T-cell (primary cell): ENCODE results near the gene VSX1. TPM values are rescaled to one million over a fixed set of nuclear protein-coding genes. Genes with fewer than 3 reads are reported as not detected.
A peak's percentile ranks its signal among the peaks of the same experiment; 100 is the strongest.

ENCODE experiments used
- ATAC-seq, 4 experiments: fragments of 200-7000 bp in 3 of 4; fragments of 150-1000 bp in 1 of 4; cut with Tn5 transposase; replicated peaks in 1 of 4; 1 replicate in 3 of 4; 2 replicates in 1 of 4; pipeline ENCODE4 v1.10.0; 2021; ENCODE audit warnings: moderate library complexity in 3 of 4, mild to moderate bottlenecking in 2 of 4, moderate number of reproducible peaks in 1 of 4
- CTCF ChIA-PET, 2 donors: fragments of 300-600 bp; sonication (Branson Sonifier 250); formaldehyde crosslinking; loops; one replicate each; lab custom pipeline; 2022; ENCODE audit warnings: antibody characterized with exemption in 2 of 2; lab: Charles Lee
- POLR2A ChIA-PET, 2 donors: fragments of 300-600 bp; sonication (Branson Sonifier 250); formaldehyde crosslinking; loops; one replicate each; lab custom pipeline; 2022; ENCODE audit warnings: antibody characterized with exemption in 2 of 2; lab: Charles Lee
- DNase-seq, 35 experiments: peaks; one replicate each; pipeline versions ENCODE4 v3.0.0 to v3.0.0-alpha.2; 2013 to 2023
- H3K27ac ChIP-seq: one replicate; pipeline ENCODE4 v1.5.1; 2013; ENCODE audit warnings: low read length
- H3K27me3 ChIP-seq, 2 experiments: replicated peaks in 1 of 2; 1 replicate in 1 of 2; 2 replicates in 1 of 2; pipeline versions ENCODE4 v1.6.1 to v1.7.0; 2013; ENCODE audit warnings: low read length in 1 of 2, mixed read lengths in 1 of 2; ENCODE audit not compliant: control insufficient read depth in 2 of 2, insufficient read depth in 2 of 2; ENCODE audit errors: extremely low read depth in 1 of 2
- H3K36me3 ChIP-seq, 2 donors: 1 replicate in 1 of 2; 2 replicates in 1 of 2; pipeline versions ENCODE4 v1.6.1 to v1.7.0; 2013; ENCODE audit warnings: low read length in 1 of 2; ENCODE audit not compliant: control insufficient read depth in 2 of 2, insufficient read depth in 1 of 2; ENCODE audit errors: extremely low read depth in 1 of 2
- H3K4me1 ChIP-seq, 2 experiments: 1 replicate in 1 of 2; 2 replicates in 1 of 2; pipeline versions ENCODE4 v1.6.1 to v1.7.0; 2013; ENCODE audit warnings: low read length in 2 of 2, mixed read lengths in 1 of 2; ENCODE audit not compliant: insufficient read depth in 2 of 2, control insufficient read depth in 1 of 2; ENCODE audit errors: extremely low read depth in 1 of 2
- H3K4me3 ChIP-seq, 2 donors: 1 replicate in 1 of 2; 2 replicates in 1 of 2; pipeline versions ENCODE4 v1.5.1 to v1.7.0; 2013; ENCODE audit warnings: mild to moderate bottlenecking in 2 of 2, low read length in 1 of 2, moderate library complexity in 1 of 2; ENCODE audit not compliant: control insufficient read depth in 1 of 2; ENCODE audit errors: extremely low read depth in 1 of 2
- H3K9me3 ChIP-seq: 2 replicates; pipeline ENCODE4 v1.7.0; 2013
- H3K27ac Mint-ChIP-seq, 2 donors: one replicate each; pipeline ENCODE4 v1.8.0; 2020 to 2021; ENCODE audit warnings: mild to moderate bottlenecking in 2 of 2, mixed read lengths in 2 of 2
- H3K27me3 Mint-ChIP-seq, 2 donors: one replicate each; pipeline ENCODE4 v1.8.0; 2021 to 2022; ENCODE audit warnings: mixed read lengths in 2 of 2
- H3K36me3 Mint-ChIP-seq: one replicate; pipeline ENCODE4 v1.8.0; 2021; ENCODE audit warnings: mixed read lengths
- H3K4me1 Mint-ChIP-seq, 3 donors: one replicate each; pipeline ENCODE4 v1.8.0; 2020 to 2022; ENCODE audit warnings: mixed read lengths in 3 of 3, mild to moderate bottlenecking in 1 of 3
- H3K4me3 Mint-ChIP-seq, 3 donors: one replicate each; pipeline ENCODE4 v1.8.0; 2020 to 2022; ENCODE audit warnings: mild to moderate bottlenecking in 3 of 3, mixed read lengths in 3 of 3, moderate library complexity in 3 of 3
- H3K9me3 Mint-ChIP-seq, 3 donors: one replicate each; pipeline ENCODE4 v1.8.0; 2020 to 2022; ENCODE audit warnings: mixed read lengths in 3 of 3
- WGBS: methylation state at CpG from one replicate; pipeline ENCODE4 v1.1.5; 2013; ENCODE audit warnings: missing lambda C conversion rate; ENCODE audit not compliant: insufficient coverage; 5-methylcytosine and 5-hydroxymethylcytosine counted together
- total RNA-seq, 35 experiments: library from RNA in 6 of 35; stranded (reverse) in 6 of 35; fragments of 120-200 nt in 1 of 35; gene quantifications; one replicate each; pipeline versions ENCODE4 v1.2.1 to v1.2.4 and lab custom pipeline; 2013 to 2026

The VSX1 gene
- total RNA-seq, 5 donors from 2014 or later (not counting 1 experiment from before 2014, with no cell fraction given) = not detected

DNA sequence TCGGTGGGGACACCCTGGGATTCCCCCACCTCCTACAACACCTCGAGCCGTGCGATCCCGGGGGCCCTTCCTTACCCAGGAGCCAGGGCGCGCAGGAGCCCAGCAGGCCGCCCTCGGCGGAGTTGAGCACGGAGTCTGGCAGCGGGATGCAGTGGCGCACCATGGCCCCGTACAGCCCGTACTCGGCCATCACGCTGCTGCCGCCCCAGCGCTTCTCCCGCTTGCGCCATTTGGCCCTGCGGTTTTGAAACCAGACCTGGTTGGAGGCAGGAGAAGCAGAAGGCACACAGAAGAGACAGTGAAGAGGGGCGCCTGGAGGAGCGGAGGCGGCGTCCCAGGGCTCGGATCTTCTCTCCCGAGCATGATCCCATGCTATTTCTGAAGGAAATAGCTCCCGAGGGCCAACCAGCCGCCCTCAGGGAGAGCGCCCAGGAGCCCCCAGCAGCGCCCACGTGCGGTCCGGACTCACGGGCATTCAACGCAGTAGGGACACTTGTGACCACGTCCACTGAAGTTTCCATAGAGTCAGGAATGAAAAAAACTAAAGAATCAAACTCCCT, 4.3 kb downstream of the VSX1 start:
- Mint-ChIP-seq H3K4me3 (no peak overlapping the region), H3K9me3 (no peaks in the 10 kb centered on the region), H3K4me1 (peaks cover 17 to 21% (median 17%) of the 10 kb centered on the region in 3 donors), H3K36me3 (no peaks in the 10 kb centered on the region), H3K27me3 (peaks cover 68 to 69% of the 10 kb centered on the region in 2 donors), H3K27ac (no peak overlapping the region)
- ATAC-seq = no peak
- Histone ChIP-seq H3K9me3 (no peaks in the 10 kb centered on the region), H3K27me3 (peaks cover 5 to 56% of the 10 kb centered on the region in 2 experiments), H3K4me1 (peaks cover 0 to 17% of the 10 kb centered on the region in 2 experiments), H3K27ac (no peak overlapping the region), H3K4me3 (no peak overlapping the region), H3K36me3 (no peaks in the 10 kb centered on the region)
- WGBS = 7% methylated on average over 38 of the region's 38 CpGs
- DNase-seq = no peak
- CTCF ChIA-PET = interaction anchor here in 1 of 2 donors (0.7 kb wide), 1 partner anchor 1151 kb away, joined by 6 read pairs; no protein-coding TSS in a partner anchor
- POLR2A ChIA-PET = no interaction called here

DNA sequence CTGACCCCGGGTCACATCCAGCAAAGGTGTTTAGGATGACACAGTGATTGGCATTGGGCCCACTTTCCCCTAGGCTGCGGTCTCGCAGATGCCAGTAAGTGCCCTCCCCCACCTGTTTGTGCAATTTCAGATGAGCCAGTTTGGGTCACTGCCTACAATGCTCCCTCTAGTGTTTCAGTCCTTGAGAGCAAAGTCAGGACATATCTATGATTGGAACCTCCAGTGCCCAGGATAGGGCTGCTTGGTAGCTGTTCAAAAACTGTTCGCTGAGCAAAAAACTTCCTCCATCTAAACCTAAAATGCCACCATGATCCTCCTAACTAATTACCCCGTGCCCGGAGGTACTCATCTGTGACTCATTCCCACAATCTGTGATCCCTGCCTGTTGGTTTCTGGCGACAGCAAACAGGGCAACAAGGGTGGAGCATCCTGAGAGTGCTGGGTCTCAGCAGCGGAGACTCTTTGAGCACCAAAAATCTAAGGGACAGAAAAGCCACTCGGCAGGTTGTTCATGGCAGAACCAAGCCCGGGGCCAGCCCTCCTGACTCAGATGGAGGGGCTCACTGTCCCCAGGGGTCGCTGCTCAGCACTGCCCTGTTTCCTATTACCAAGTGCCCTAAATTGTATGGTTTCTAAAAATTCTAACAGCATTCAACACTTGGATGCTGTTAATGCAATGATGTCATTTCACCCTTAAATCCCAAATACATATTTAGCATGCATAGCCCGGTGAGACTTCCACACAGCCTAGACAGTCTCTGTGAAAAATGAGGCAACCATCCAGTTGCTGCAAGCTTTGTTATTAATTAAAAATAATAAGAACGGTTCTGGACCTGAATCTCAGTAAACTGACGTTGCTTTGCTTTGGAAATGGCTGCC, 5.0 kb downstream of the VSX1 start:
- peaks cover 11 to 18% (median 13%) of the 10 kb centered on the region in 3 donors for H3K4me1 Mint-ChIP-seq
- DNase-seq = peak in 1 of 35 experiments; percentile 38
- H3K27ac Mint-ChIP-seq = no peak overlapping the region
- no peak overlapping the region for H3K4me3 ChIP-seq
- ATAC-seq = peak in 2 of 4 experiments; percentile 49 to 50
- ChIA-PET POLR2A (no interaction called here), CTCF (interaction anchor here in 1 of 2 donors (0.6 kb wide), 1 partner anchor 102 kb away, joined by 3 read pairs; no protein-coding TSS in a partner anchor)
- H3K4me3 Mint-ChIP-seq = no peak overlapping the region
- no peaks in the 10 kb centered on the region for H3K9me3 ChIP-seq
- no peak overlapping the region for H3K27ac ChIP-seq
- peaks cover 9 to 52% of the 10 kb centered on the region in 2 experiments for H3K27me3 ChIP-seq
- peaks cover 67 to 68% of the 10 kb centered on the region in 2 donors for H3K27me3 Mint-ChIP-seq
- peaks cover 0 to 16% of the 10 kb centered on the region in 2 experiments for H3K4me1 ChIP-seq
- WGBS = 49% methylated on average over 8 of the region's 14 CpGs
- H3K9me3 Mint-ChIP-seq = no peaks in the 10 kb centered on the region
- H3K36me3 Mint-ChIP-seq = no peaks in the 10 kb centered on the region
- no peaks in the 10 kb centered on the region for H3K36me3 ChIP-seq

DNA sequence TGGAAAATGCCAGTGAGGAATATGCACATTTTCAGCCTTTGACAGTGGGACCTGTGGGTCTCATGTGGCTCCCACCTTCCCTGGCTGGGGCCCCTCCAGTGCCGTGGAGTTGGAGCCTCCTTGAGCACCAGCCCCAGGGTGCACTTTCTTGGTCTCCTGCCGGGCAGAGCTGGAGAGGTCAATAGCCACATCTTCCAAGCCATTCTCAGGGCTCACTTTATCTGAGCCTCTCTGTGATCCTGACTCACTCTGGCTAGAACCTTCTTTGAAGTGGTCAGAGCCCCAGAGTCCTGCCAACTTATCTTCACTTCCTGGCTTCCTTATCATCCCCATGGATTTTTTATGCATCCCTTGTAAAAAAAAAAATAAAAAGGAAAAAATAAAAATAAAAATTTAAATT, 5.7 kb downstream of the VSX1 start:
- no peak for ATAC-seq
- peaks cover 11 to 21% (median 13%) of the 10 kb centered on the region in 3 donors for H3K4me1 Mint-ChIP-seq
- POLR2A ChIA-PET = no interaction called here
- no peak overlapping the region for H3K4me3 ChIP-seq
- no peak overlapping the region for H3K27ac ChIP-seq
- CTCF ChIA-PET = interaction anchor here in 1 of 2 donors (0.6 kb wide), 1 partner anchor 103 kb away, joined by 3 read pairs; no protein-coding TSS in a partner anchor
- no peaks in the 10 kb centered on the region for H3K9me3 ChIP-seq
- H3K9me3 Mint-ChIP-seq = no peaks in the 10 kb centered on the region
- peaks cover 11 to 52% of the 10 kb centered on the region in 2 experiments for H3K27me3 ChIP-seq
- no peak for DNase-seq
- peaks cover 72 to 73% of the 10 kb centered on the region in 2 donors for H3K27me3 Mint-ChIP-seq
- H3K27ac Mint-ChIP-seq = no peak overlapping the region
- H3K36me3 ChIP-seq = no peaks in the 10 kb centered on the region
- H3K36me3 Mint-ChIP-seq = no peaks in the 10 kb centered on the region
- 86% methylated on average over 1 of the region's 2 CpGs for WGBS
- H3K4me1 ChIP-seq = peaks cover 0 to 11% of the 10 kb centered on the region in 2 experiments
- no peak overlapping the region for H3K4me3 Mint-ChIP-seq

DNA sequence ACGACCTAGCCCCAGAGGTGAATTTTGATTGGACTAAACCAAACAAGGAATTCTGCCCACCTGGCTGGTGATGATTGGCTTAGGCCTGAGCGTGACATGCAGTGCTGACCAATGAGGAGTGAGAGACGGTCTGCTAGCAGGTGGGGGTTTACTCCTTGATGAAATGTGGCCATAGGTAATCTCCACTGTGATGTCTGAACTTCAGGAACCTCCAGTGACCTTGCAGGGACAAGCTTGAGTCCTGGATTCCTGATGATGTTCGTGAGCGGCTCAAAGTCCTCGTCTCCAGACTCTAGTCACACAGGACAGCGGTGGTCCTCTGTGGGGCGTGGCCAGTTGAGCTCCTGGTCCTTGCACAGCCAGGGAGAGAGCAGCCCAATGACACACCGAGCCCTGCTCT, 8.4 kb downstream of the VSX1 start:
- CTCF ChIA-PET = no interaction called here
- Mint-ChIP-seq H3K27ac (no peak overlapping the region), H3K36me3 (no peaks in the 10 kb centered on the region), H3K9me3 (no peaks in the 10 kb centered on the region), H3K4me1 (peaks cover 7 to 15% (median 8%) of the 10 kb centered on the region in 3 donors), H3K4me3 (no peak overlapping the region), H3K27me3 (peaks cover 65 to 69% of the 10 kb centered on the region in 2 donors)
- DNase-seq (no peak), ATAC-seq (no peak)
- POLR2A ChIA-PET = interaction anchor here in 1 of 2 donors (0.7 kb wide), 1 partner anchor 113 kb away, joined by 3 read pairs; no protein-coding TSS in a partner anchor
- no peaks in the 10 kb centered on the region for H3K9me3 ChIP-seq
- 73% methylated on average over 8 of the region's 9 CpGs for WGBS
- H3K27me3 ChIP-seq = peaks cover 5 to 44% of the 10 kb centered on the region in 2 experiments
- H3K27ac ChIP-seq = no peak overlapping the region
- peaks cover 0 to 8% of the 10 kb centered on the region in 2 experiments for H3K4me1 ChIP-seq
- H3K4me3 ChIP-seq = no peak overlapping the region
- H3K36me3 ChIP-seq = no peaks in the 10 kb centered on the region

DNA sequence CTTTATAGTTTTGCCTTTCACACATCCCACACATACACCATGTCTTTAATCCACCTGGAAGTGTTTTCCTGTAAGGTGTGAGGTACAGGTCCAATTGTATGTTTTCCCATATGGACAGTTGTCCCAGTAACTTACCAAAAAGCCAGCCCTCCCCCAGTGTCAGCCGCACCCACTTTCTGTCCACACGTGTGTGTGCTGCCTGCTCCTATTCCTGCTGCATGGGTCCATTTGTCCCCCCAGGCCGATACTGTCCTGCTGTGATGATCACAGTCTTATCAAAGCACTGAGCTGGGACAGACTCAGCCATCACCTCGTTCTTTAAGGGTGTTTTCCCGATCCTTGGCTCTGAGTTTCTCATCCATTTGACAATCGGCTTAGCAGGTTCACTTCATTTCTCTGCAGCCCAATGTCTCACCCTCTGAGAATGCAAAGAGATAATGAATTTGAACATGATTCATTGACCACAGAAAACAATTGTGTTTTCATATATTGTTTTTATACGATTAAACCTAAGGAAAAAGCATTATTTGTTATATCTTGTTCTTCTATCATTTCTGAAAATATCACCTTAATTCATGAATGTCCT, 9.6 kb downstream of the VSX1 start:
- Mint-ChIP-seq H3K9me3 (no peaks in the 10 kb centered on the region), H3K4me3 (no peak overlapping the region), H3K36me3 (no peaks in the 10 kb centered on the region), H3K4me1 (peaks cover 6 to 9% (median 7%) of the 10 kb centered on the region in 3 donors), H3K27me3 (peaks cover 57 to 61% of the 10 kb centered on the region in 2 donors), H3K27ac (no peak overlapping the region)
- peaks cover 5 to 41% of the 10 kb centered on the region in 2 experiments for H3K27me3 ChIP-seq
- DNase-seq (peak in 1 of 35 experiments; percentile 1), ATAC-seq (no peak)
- H3K4me3 ChIP-seq = no peak overlapping the region
- 70% methylated on average over 4 of the region's 7 CpGs for WGBS
- H3K27ac ChIP-seq = no peak overlapping the region
- H3K9me3 ChIP-seq = no peaks in the 10 kb centered on the region
- H3K36me3 ChIP-seq = no peaks in the 10 kb centered on the region
- no peaks in the 10 kb centered on the region for H3K4me1 ChIP-seq
- ChIA-PET POLR2A (no interaction called here), CTCF (no interaction called here)

DNA sequence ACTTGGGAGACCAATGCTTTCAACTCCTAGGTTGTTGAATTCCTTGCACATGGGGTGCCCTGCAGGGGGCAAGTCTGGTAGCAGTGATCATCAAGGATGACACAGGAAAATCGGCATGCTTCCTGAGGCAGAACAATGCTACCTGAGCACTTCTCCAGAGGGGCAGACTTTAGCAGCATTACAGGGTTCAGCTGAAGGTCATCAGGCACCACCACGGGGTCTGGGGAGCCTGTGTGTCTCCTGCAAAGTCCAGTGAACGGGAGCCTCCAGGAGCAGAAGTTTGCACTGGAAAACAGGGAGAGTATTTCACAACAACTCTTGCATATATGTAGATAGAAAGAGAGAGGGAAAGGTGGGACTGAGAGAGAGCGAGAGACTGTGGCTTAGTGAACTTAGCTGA, 10.2 kb downstream of the VSX1 start:
- Mint-ChIP-seq H3K4me3 (no peak overlapping the region), H3K36me3 (no peaks in the 10 kb centered on the region), H3K4me1 (peaks cover under 1 to 4% (median 2%) of the 10 kb centered on the region in 3 donors), H3K27me3 (peaks cover 52 to 56% of the 10 kb centered on the region in 2 donors), H3K27ac (no peak overlapping the region), H3K9me3 (no peaks in the 10 kb centered on the region)
- H3K27me3 ChIP-seq = peaks cover 5 to 38% of the 10 kb centered on the region in 2 experiments
- ATAC-seq (no peak), DNase-seq (peak in 1 of 35 experiments; percentile 5)
- H3K4me1 ChIP-seq = no peaks in the 10 kb centered on the region
- H3K4me3 ChIP-seq = no peak overlapping the region
- CTCF ChIA-PET = no interaction called here
- H3K9me3 ChIP-seq = no peaks in the 10 kb centered on the region
- WGBS = 47% methylated on average over 3 of the region's 4 CpGs
- H3K36me3 ChIP-seq = no peaks in the 10 kb centered on the region
- POLR2A ChIA-PET = no interaction called here
- no peak overlapping the region for H3K27ac ChIP-seq
